ENCODE measurements around the gene RB1. TPM values are rescaled to one million over a fixed set of nuclear protein-coding genes. Genes with fewer than 3 reads are reported as not detected.

Gene RB1
- polyA plus RNA-seq, 3 donors, result 18.4 to 38.8 (median 29.9) TPM

DNA sequence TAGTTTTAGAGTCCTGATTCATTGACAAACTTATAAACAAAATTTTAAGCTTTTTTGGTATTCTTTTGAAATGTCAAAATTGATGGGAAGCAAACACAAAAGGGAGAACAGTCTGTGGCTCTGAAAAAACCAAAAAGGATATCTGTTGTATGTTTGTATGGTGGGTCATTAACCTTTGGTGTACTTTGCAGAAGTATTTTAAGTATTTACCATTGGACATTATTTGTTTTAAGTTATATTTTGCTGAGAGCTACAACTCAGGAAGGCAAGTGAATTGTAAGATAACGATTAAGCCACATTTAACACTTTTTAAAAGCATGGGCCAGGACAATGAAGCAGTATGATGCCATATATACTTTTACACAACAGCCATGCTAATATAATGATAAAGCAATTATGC is 94.2 kb downstream of the RB1 start:
- Histone ChIP-seq H4K20me1 (ENCODE audit: insufficient read depth, low read length) (no peaks in the 10 kb centered on the region), H2AFZ (ENCODE audit: insufficient read depth, low read depth, low read length, poor library complexity, severe bottlenecking) (no peak overlapping the region), H3K9ac (ENCODE audit: insufficient read depth, low read length, poor library complexity, severe bottlenecking) (no peak overlapping the region), H3K9me3 (replicated peaks in 1 of 2; ENCODE audit: control insufficient read depth in 1 of 2, insufficient read depth in 1 of 2, low read length in 2 of 2) (peaks cover 0 to 3% of the 10 kb centered on the region in 2 donors), H3K27me3 (ENCODE audit: control insufficient read depth in 2 of 2, insufficient read depth in 2 of 2, low read length in 2 of 2) (no peaks in the 10 kb centered on the region), H3K79me2 (ENCODE audit: insufficient read depth, low read length) (peaks cover 8% of the 10 kb centered on the region), H3K4me1 (ENCODE audit: control insufficient read depth in 1 of 2, insufficient read depth in 2 of 2, low read length in 2 of 2) (peaks cover 14 to 24% of the 10 kb centered on the region in 2 donors), H3K36me3 (replicated peaks in 1 of 2; ENCODE audit: control insufficient read depth in 1 of 2, insufficient read depth in 2 of 2, low read length in 2 of 2) (peaks cover 10 to 27% of the 10 kb centered on the region in 2 donors), H3K4me2 (replicated peaks; ENCODE audit: extremely low read depth, low read length, poor library complexity, severe bottlenecking) (no peak overlapping the region), H3K4me3 (replicated peaks in 1 of 3; ENCODE audit: low read depth in 2 of 3, low read length in 3 of 3) (no peak overlapping the region), H3K27ac (ENCODE audit: low read depth in 1 of 2, low read length in 2 of 2) (no peak overlapping the region)
- intact Hi-C loops (cut with micrococcal nuclease), result no loop called here
- TF ChIP-seq, protein P1, sequence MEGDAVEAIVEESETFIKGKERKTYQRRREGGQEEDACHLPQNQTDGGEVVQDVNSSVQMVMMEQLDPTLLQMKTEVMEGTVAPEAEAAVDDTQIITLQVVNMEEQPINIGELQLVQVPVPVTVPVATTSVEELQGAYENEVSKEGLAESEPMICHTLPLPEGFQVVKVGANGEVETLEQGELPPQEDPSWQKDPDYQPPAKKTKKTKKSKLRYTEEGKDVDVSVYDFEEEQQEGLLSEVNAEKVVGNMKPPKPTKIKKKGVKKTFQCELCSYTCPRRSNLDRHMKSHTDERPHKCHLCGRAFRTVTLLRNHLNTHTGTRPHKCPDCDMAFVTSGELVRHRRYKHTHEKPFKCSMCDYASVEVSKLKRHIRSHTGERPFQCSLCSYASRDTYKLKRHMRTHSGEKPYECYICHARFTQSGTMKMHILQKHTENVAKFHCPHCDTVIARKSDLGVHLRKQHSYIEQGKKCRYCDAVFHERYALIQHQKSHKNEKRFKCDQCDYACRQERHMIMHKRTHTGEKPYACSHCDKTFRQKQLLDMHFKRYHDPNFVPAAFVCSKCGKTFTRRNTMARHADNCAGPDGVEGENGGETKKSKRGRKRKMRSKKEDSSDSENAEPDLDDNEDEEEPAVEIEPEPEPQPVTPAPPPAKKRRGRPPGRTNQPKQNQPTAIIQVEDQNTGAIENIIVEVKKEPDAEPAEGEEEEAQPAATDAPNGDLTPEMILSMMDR (IDR thresholded peaks at IDR 0.05), result no peak
- Mint-ChIP-seq H3K9me3 (peaks cover 2 to 14% (median 4%) of the 10 kb centered on the region in 7 donors), H3K4me3 (no peak overlapping the region), H3K27me3 (ENCODE audit: low read depth in 3 of 3) (no peaks in the 10 kb centered on the region), H3K4me1 (peaks cover 30% of the 10 kb centered on the region), H3K36me3 (peaks cover 40 to 41% of the 10 kb centered on the region in 2 donors), H3K27ac (no peak overlapping the region)
- WGBS (ENCODE audit: insufficient coverage), result no CpG with 5 or more reads among the region's 1 CpG
- DNase-seq, result no peak

DNA sequence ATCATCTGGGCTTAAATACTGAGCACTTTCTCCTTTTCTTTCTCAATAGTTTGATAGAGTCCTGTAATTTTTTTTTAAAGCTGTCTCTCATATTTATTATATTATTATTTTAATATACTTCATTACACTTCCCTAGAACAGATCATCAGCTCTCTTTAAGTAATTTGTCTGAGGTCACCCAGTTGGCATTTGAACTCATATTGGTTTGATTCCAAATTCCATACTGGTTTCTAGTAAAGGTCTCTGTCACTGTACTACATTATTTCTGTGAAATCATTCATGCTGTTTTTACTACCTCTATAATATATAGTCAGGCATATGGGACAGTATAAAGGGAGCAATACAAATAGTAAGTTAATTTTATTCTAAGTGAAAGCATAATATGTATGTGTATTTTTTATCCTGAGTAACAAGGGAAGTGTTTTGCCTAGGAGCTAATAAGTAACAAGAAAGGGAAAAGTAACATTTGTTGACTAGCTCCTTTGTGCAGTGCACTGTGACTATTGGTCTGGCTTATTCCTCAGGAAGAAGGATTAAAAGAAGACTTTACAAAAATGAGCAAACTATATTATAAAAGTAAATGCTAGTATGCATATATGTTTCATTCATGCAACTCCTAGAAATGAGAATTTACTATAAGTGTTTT is 95.0 kb downstream of the RB1 start:
- no peak overlapping the region for H3K4me2 ChIP-seq (replicated peaks; ENCODE audit: extremely low read depth, low read length, poor library complexity, severe bottlenecking)
- H4K20me1 ChIP-seq (ENCODE audit: insufficient read depth, low read length), result no peaks in the 10 kb centered on the region
- no peak for DNase-seq
- Mint-ChIP-seq H3K36me3 (peaks cover 32 to 33% of the 10 kb centered on the region in 2 donors), H3K9me3 (peaks cover 2 to 13% (median 4%) of the 10 kb centered on the region in 7 donors), H3K27me3 (ENCODE audit: low read depth in 3 of 3) (no peaks in the 10 kb centered on the region), H3K27ac (no peak overlapping the region), H3K4me3 (no peak overlapping the region), H3K4me1 (peaks cover 30% of the 10 kb centered on the region)
- H3K27me3 ChIP-seq (ENCODE audit: control insufficient read depth in 2 of 2, insufficient read depth in 2 of 2, low read length in 2 of 2), result no peaks in the 10 kb centered on the region
- TF ChIP-seq, protein P1 (IDR thresholded peaks at IDR 0.05), result no peak
- intact Hi-C loops (cut with micrococcal nuclease), result no loop called here
- peaks cover 6 to 19% of the 10 kb centered on the region in 2 donors for H3K36me3 ChIP-seq (replicated peaks in 1 of 2; ENCODE audit: control insufficient read depth in 1 of 2, insufficient read depth in 2 of 2, low read length in 2 of 2)
- H2AFZ ChIP-seq (ENCODE audit: insufficient read depth, low read depth, low read length, poor library complexity, severe bottlenecking), result no peak overlapping the region
- no peak overlapping the region for H3K4me3 ChIP-seq (replicated peaks in 1 of 3; ENCODE audit: low read depth in 2 of 3, low read length in 3 of 3)
- H3K4me1 ChIP-seq (ENCODE audit: control insufficient read depth in 1 of 2, insufficient read depth in 2 of 2, low read length in 2 of 2), result peaks cover 19 to 32% of the 10 kb centered on the region in 2 donors
- peaks cover 0 to 3% of the 10 kb centered on the region in 2 donors for H3K9me3 ChIP-seq (replicated peaks in 1 of 2; ENCODE audit: control insufficient read depth in 1 of 2, insufficient read depth in 1 of 2, low read length in 2 of 2)
- H3K79me2 ChIP-seq (ENCODE audit: insufficient read depth, low read length), result peaks cover 11% of the 10 kb centered on the region
- H3K27ac ChIP-seq (ENCODE audit: low read depth in 1 of 2, low read length in 2 of 2), result no peak overlapping the region
- no peak overlapping the region for H3K9ac ChIP-seq (ENCODE audit: insufficient read depth, low read length, poor library complexity, severe bottlenecking)
